Fibroblast of peridontal ligament (primary cell): ENCODE measurements around the gene MYO18A.
A peak's percentile ranks its signal among the peaks of the same experiment; 100 is the strongest.
"Not testable (repeated sequence)": the region's sequence is repeated elsewhere in the genome, so short reads cannot be mapped to it uniquely, and the experiment has no call there.

ENCODE experiments used
- DNase-seq: peaks from one replicate; pipeline ENCODE4 v3.0.0-alpha.2; 2010; ENCODE audit errors: extremely low read depth

The MYO18A gene

GRCh38 chr17:29149431-29150064 is 30.6 kb downstream of the MYO18A start:
- peak; percentile 55 for DNase-seq

GRCh38 chr17:29148790-29149430 is 31.3 kb downstream of the MYO18A start:
- DNase-seq = peak; percentile 89

- DNase-seq = no peak
These were observed 31.9 kb downstream of the MYO18A start for GRCh38 chr17:29148257-29148789.

DNA sequence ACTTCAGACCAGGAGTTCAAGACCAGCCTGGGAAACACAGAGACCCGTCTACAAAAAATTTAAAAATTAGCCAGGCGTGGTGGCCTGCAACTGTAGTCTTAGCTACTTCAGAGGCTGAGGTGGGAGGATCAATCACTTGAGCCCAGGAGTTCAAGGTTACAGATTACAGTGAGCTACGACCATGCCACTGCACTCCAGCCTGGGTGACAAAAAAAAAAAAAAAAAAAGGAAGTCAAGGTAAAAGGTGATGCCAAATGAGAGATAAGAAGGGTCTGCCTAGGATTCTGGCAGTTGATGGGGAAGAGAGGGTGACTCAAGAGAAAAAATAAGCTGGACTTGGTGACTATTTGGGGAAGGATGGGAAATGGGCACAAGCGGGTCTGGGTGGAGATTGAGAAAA is 32.5 kb downstream of the MYO18A start:
- DNase-seq = no peak

DNA sequence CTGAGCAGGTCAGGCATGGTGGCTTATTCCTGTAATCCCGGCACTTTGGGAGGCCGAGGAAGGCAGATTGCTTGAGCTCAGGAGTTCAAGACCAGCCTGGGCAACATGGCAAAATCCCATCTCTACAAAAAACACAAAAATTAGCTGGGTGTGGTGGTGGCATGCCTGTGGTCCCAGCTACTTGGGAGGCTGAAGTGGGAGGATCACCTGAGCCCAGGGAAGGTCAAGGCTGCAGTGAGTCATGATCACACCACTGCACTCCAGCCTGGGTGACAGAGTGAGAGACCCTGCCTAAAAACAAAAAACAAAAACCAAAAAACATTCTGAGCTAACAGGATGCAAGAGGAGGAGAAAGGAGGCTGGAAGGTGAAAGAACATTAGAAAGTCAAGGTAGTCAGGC is 33.0 kb downstream of the MYO18A start:
- not testable (repeated sequence) for DNase-seq

- no peak for DNase-seq
These were observed 33.7 kb downstream of the MYO18A start for GRCh38 chr17:29146369-29146972.

- peak; percentile 82 for DNase-seq
These were observed 34.7 kb downstream of the MYO18A start for GRCh38 chr17:29145289-29146073.

DNA sequence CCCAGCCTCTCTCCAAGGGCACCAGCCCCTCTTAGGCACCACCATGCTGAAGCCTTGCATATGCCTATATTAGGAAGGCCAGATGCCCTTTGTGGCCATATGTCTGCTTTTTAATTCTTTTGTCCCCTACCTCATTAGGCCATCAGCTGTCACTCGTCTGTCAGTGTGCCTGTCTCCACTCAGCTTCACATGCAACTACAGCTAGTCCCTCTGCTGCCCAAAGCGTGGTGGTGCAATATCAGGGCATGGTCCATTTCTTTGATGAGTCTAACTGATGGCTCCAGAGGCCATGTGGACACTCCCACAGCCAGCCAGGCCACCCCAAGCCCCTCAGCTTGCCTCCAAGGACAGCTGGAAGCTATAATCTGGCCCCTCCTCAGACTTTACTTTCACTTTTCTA is 36.3 kb downstream of the MYO18A start:
- peak; percentile 52 for DNase-seq

DNA sequence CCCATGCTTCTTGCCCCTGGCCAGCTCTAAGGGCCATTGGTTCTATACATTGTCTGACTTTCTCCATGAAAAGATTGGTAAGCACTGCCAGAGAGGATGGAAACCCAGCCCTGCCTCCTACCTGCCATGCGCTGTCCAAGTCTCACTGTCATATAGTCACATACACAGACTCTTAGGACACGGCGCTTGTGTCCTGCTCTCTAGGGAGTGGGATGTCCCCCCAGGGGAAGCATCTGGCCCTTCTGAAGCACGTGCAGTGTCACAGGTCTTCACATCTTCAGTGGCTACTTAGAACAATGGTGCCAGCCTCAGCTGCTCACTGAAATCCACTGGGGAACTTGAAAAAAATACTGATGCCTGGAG is 38.7 kb downstream of the MYO18A start:
- DNase-seq = no peak

DNA sequence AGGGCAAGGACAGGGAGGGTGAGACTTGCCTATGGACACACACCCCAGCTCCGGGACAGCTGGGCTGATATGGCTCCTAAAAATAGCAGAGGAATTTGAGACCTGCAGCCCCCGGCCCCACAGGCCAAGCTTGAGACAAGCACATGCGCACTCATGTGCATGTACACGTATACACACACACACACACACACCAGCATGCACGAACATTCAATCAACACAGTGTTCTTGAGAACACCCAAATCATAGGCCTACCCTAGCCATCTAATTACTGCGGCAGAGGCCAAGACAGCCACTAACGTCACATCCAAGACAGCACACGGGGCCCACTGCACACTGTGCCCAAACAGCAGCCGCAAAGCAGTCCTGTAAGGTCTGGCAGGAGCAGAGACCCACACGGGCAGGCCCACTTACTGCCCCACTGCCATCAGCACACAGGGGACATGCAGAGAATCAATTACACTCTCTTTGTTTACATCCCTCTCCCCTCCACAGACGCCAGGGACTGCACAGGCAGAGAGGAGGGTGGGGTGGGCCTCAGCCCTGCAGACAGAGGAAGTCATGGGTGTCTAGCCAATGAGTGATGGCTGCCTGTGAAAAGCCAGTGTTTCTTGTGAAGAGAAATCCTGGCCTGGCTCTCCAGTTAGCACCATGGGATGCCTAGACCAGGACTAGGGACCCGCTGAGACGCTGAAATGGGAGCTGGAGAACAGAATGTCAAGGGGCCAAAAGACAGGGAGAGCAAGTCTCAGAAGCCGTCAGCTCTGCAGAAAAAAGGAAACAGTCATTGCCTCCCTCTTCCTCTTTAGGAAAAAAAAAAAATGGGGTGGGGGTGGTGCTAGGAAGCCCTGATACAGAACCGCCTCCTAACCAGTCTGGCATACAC is 39.3 kb downstream of the MYO18A start:
- no peak for DNase-seq

- peak; percentile 60 for DNase-seq
These were observed 40.1 kb downstream of the MYO18A start for GRCh38 chr17:29140051-29140621.

- DNase-seq = no peak
These were observed 41.1 kb downstream of the MYO18A start for GRCh38 chr17:29138971-29139691.

DNA sequence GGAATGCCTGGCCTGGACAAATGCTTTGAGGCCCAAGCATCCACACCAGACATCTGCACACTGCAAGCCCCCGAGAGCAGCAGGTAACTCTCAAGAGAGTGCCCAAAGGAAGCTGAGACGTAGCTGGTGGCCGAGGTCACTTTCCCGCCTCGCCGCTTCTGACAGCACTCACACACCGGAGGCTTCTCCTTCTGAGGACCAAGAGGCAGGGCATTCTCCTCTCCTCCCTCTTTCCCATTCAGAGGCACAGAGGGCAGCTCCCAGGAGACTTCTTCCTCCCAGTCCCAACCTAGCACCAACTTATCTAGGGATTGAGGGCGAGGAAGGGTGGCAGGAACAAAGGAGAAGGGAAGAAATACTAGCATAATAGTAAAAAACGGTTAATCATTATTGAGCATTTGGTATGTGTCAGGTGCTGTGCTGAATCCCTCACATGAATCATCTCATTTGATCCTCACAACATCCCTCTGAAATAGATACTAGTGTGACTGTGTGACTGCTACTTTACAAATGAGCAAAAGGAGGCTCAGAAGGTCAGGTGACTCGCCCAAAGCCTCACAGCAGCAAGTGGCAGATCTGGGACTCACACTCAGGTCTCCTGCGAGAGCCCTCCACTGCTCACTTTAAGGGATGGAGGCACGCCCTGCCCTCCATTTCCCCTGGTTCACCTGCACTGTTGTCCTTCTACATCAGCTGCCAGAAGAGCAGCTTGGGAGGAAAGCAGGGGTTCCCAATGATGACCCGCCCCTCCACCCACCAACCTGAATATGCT is 41.8 kb downstream of the MYO18A start:
- DNase-seq = no peak

- no peak for DNase-seq
These were observed 43.0 kb downstream of the MYO18A start for GRCh38 chr17:29136998-29137730.

DNA sequence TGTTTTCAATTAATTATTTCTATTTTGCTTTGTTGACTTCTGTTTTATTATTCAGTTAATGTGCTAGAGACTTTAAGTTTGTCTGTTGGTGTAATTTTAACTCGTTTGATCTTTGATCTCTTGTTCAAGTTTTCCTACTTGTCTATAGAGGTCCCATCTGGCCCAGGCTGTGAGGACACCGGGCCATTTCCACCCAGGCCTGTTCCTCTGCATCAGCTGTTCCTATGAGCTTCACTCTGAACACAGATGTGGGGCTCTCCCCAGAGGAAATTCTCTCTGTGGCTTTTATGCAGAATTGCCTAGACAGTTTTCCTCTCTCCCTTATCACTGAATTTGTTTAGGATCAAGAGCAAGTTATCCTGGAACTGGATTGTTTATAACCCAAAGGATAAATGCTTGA is 44.7 kb downstream of the MYO18A start:
- no peak for DNase-seq

- peak; percentile 69 for DNase-seq
These were observed 47.0 kb downstream of the MYO18A start for GRCh38 chr17:29133121-29133713.

DNA sequence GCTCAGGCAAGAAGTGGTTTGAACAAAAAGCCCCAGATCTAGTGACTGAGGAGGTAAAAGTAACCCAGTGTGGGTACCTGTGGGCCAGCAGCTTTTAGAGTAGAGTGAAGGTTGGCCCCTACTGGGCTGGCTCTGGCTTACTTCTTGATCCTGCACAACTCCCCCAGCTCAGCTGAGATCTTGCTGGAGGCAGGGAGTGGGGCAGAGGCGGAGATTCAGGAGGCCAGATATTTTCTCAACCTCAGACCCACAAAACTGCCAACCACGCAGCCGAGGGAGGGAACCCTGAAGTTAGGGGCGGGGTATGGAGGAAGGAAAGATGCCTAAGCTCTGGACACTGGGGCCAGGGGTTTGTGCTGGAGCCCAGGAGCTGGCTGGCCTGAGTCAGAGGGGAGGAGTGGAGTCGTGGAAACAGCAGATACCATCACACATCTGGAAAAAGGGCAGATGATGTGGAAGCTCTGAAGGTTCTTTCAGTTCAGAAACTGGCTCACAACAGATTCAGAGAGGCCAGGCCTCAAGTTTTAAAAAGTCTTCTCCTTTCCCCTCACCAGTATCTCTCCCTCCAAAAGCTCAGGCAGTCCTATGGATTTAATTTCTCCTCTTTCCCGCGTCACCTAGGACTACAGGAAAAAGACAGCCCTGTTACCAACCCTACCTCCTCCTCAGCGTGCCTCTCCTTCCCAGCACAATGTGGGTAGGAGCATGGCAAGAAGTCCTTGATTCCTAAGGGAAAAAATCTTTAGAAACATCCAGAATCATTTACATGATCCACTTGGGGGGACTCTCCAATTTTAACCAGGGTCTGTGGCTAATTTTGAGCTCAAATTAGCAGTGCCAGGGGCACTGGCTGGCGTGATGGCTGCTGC is 48.1 kb downstream of the MYO18A start:
- DNase-seq = peak; percentile 94
